ENCODE data around the gene FUZ. TPM values are rescaled to one million over a fixed set of nuclear protein-coding genes. Genes with fewer than 3 reads are reported as not detected.

The FUZ gene
- total RNA-seq, 1 donor = 15.1 TPM

- peak overlapping the region; percentile 76 for H3K4me3 ChIP-seq (ENCODE audit: low read depth, low read length)
- no peak for TF ChIP-seq CTCF (IDR thresholded peaks at IDR 0.05; ENCODE audit: insufficient read depth, low read depth, low read length)
- no peak for DNase-seq (ENCODE audit: low read depth)
Observed at GRCh38 chr19:49809941-49810389, 3.1 kb downstream of the FUZ start.

DNA sequence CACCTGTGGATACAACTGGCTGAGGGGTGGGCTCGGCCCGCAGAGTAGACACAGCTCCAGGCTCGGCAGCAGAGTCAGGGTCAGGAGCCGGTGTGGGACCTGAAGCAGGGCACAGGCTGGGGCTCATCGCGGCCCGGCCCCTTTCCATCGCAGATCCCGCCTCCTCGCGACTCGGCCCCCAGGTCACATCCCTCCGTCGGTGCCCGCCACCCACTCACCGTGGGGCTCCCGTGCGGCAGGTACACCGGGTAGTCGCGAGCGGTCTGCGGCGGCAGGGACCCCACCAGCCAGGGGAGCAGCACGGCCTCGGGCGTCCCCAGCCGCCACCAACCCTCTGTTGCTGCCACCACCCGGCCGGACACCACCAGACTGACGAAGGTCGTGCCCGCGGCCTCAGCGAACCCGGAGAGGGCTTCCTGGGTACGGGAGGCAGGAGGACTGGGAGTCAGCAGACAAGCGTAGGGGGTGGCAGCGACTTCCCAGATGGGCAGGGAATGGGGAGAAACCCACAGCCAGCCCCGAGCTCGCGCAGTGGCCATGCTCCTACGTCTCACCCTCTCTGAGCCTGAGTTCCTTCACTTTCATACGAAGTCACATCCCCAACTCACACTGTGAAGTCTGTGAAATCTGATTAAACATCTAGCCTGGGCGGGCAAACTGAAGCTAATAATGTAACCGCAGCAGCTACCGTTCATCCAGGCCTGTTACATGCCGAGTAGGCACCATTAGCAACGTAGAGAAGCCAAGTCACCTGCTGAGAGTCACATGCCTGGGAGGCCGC lies 3.7 kb downstream of the FUZ start:
- DNase-seq (ENCODE audit: low read depth) = no peak
- TF ChIP-seq CTCF (IDR thresholded peaks at IDR 0.05; ENCODE audit: insufficient read depth, low read depth, low read length) = no peak
- H3K4me3 ChIP-seq (ENCODE audit: low read depth, low read length) = peak overlapping the region; percentile 76

- peak overlapping the region; percentile 76 for H3K4me3 ChIP-seq (ENCODE audit: low read depth, low read length)
- no peak for TF ChIP-seq CTCF (IDR thresholded peaks at IDR 0.05; ENCODE audit: insufficient read depth, low read depth, low read length)
- DNase-seq (ENCODE audit: low read depth) = peak; percentile 90
Observed at GRCh38 chr19:49808711-49809159, 4.4 kb downstream of the FUZ start.

DNA sequence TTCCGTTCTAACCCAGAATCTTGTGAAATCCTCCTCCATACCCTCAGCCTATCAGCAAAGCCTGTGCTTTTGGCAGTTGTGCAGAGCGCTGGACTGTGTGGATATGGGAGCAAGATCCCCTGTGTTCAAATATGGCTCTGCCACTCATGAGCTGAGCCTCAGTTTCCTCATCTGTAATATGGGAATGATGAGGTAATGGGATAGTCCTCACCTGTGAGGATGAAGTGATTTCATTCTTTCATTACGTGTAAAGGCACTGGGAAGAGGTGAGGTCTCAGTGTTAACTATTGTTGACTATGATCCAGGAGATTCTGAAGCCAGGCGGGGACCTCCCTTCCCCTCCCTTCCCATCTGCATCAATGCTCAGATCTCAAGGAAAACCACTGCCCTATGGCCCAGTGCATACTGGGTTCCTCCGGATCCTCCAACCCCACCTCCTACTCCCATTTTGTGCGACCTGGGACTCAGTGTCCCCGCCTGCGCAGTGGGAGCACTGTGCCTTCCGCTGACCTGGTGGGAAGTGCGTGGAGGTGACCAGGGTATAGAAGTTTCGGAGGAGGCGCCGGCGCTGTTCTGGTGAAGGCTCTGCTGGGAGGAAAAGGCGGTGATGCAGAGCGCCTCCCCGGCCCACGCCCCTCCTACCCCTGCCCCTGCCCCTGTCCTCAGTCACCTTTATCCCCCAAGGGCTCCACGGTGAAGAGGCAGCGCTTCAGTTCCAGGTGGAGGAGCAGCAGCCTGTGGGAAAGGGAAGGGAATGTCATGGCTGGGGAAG lies 5.0 kb downstream of the FUZ start:
- H3K4me3 ChIP-seq (ENCODE audit: low read depth, low read length) = no peak overlapping the region
- no peak for TF ChIP-seq CTCF (IDR thresholded peaks at IDR 0.05; ENCODE audit: insufficient read depth, low read depth, low read length)
- DNase-seq (ENCODE audit: low read depth) = no peak

- TF ChIP-seq CTCF (IDR thresholded peaks at IDR 0.05; ENCODE audit: insufficient read depth, low read depth, low read length) = no peak
- DNase-seq (ENCODE audit: low read depth) = no peak
Observed at GRCh38 chr19:49807058-49807903, 5.8 kb downstream of the FUZ start.

DNA sequence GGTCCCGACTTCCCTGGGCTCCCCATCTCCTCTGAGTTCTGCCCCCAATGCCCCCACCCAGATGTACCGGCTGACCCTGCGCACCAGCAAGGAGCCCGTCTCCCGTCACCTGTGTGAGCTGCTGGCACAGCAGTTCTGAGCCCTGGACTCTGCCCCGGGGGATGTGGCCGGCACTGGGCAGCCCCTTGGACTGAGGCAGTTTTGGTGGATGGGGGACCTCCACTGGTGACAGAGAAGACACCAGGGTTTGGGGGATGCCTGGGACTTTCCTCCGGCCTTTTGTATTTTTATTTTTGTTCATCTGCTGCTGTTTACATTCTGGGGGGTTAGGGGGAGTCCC lies 6.5 kb downstream of the FUZ start:
- DNase-seq (ENCODE audit: low read depth) = no peak
- no peak overlapping the region for H3K4me3 ChIP-seq (ENCODE audit: low read depth, low read length)
- TF ChIP-seq CTCF (IDR thresholded peaks at IDR 0.05; ENCODE audit: insufficient read depth, low read depth, low read length) = no peak

More at GRCh38 chr19:49807058-49807903, 5.8 kb downstream of the FUZ start:
- H3K4me3 ChIP-seq (ENCODE audit: low read depth, low read length) = no peak overlapping the region

Measured in fibroblast of villous mesenchyme (primary cell).